Neuronal stem cell (in vitro differentiated cells): ENCODE results near the gene WDR5B.
"Not testable (repeated sequence)": the region's sequence is repeated elsewhere in the genome, so short reads cannot be mapped to it uniquely, and the experiment has no call there.

Experiments
- DNase-seq: peaks from one replicate; pipeline ENCODE4 v3.0.0-alpha.2; 2013; ENCODE audit warnings: low spot score
- H2AFZ ChIP-seq: one replicate; pipeline ENCODE4 v1.6.1; 2013; ENCODE audit warnings: mild to moderate bottlenecking, low read length, inconsistent platforms
- H2AK5ac ChIP-seq: 2 replicates; pipeline ENCODE4 v1.6.1; 2013; ENCODE audit warnings: low read depth, mild to moderate bottlenecking, inconsistent platforms, low read length, moderate library complexity, mixed read lengths
- H2BK120ac ChIP-seq: 2 replicates; pipeline ENCODE4 v1.6.1; 2013; ENCODE audit warnings: low read depth, mild to moderate bottlenecking, inconsistent platforms, low read length, moderate library complexity, mixed read lengths
- H2BK12ac ChIP-seq: one replicate; pipeline ENCODE4 v1.6.1; 2013; ENCODE audit warnings: low read length, inconsistent platforms
- H2BK15ac ChIP-seq: 2 replicates; pipeline ENCODE4 v1.6.1; 2013; ENCODE audit warnings: mild to moderate bottlenecking, low read length, inconsistent platforms, mixed read lengths
- H2BK5ac ChIP-seq: one replicate; pipeline ENCODE4 v1.6.1; 2013; ENCODE audit warnings: inconsistent platforms, mild to moderate bottlenecking, low read length, moderate library complexity
- H3K14ac ChIP-seq: one replicate; pipeline ENCODE4 v1.6.1; 2013; ENCODE audit warnings: low read length, inconsistent platforms
- H3K18ac ChIP-seq: 2 replicates; pipeline ENCODE4 v1.6.1; 2013; ENCODE audit warnings: low read length, inconsistent platforms
- H3K23ac ChIP-seq: 2 replicates; pipeline ENCODE4 v1.6.1; 2013; ENCODE audit warnings: low read depth, mild to moderate bottlenecking, mixed read lengths, low read length, inconsistent platforms; ENCODE audit not compliant: poor library complexity
- H3K27ac ChIP-seq: replicated peaks from 3 replicates; pipeline ENCODE4 v1.5.1; 2013; ENCODE audit warnings: low read length, inconsistent platforms
- H3K27me3 ChIP-seq, 3 experiments: 2 replicates each; pipeline ENCODE4 v1.6.1; 2013; ENCODE audit warnings: low read length in 3 of 3, mild to moderate bottlenecking in 2 of 3, inconsistent platforms in 1 of 3, low read depth in 1 of 3, mixed read lengths in 1 of 3, moderate library complexity in 1 of 3; ENCODE audit not compliant: control insufficient read depth in 3 of 3, insufficient read depth in 3 of 3
- H3K36me3 ChIP-seq, 2 donors: replicated peaks in 1 of 2; 2 replicates each; pipeline ENCODE4 v1.6.1; 2013; ENCODE audit warnings: low read length in 2 of 2; ENCODE audit not compliant: control insufficient read depth in 2 of 2, insufficient read depth in 2 of 2
- H3K4ac ChIP-seq: 2 replicates; pipeline ENCODE4 v1.6.1; 2013; ENCODE audit warnings: inconsistent platforms, mild to moderate bottlenecking, low read length, moderate library complexity
- H3K4me1 ChIP-seq, 2 donors: 1 replicate in 1 of 2; 2 replicates in 1 of 2; pipeline ENCODE4 v1.6.1; 2013; ENCODE audit warnings: low read length in 2 of 2, low read depth in 1 of 2; ENCODE audit not compliant: control insufficient read depth in 2 of 2, insufficient read depth in 1 of 2
- H3K4me2 ChIP-seq: one replicate; pipeline ENCODE4 v1.6.1; 2013; ENCODE audit warnings: mild to moderate bottlenecking, low read length, inconsistent platforms; ENCODE audit not compliant: insufficient read depth, poor library complexity, severe bottlenecking
- H3K4me3 ChIP-seq, 2 donors: 2 replicates each; pipeline ENCODE4 v1.5.1; 2013; ENCODE audit warnings: low read length in 2 of 2, mild to moderate bottlenecking in 2 of 2, inconsistent platforms in 1 of 2, moderate library complexity in 1 of 2
- H3K79me1 ChIP-seq: one replicate; pipeline ENCODE4 v1.6.1; 2013; ENCODE audit warnings: low read depth, mild to moderate bottlenecking, inconsistent platforms, low read length, moderate library complexity
- H3K9ac ChIP-seq: one replicate; pipeline ENCODE4 v1.6.1; 2013; ENCODE audit warnings: mild to moderate bottlenecking, low read depth, low read length, inconsistent platforms; ENCODE audit not compliant: poor library complexity
- H3K9me3 ChIP-seq, 2 donors: replicated peaks in 1 of 2; 2 replicates each; pipeline versions ENCODE3 to v1.6.1; 2013; ENCODE audit warnings: low read length in 2 of 2, mild to moderate bottlenecking in 2 of 2, inconsistent platforms in 1 of 2, low read depth in 1 of 2, mixed read lengths in 1 of 2, moderate library complexity in 1 of 2; ENCODE audit not compliant: control insufficient read depth in 2 of 2, insufficient read depth in 1 of 2
- H4K8ac ChIP-seq: one replicate; pipeline ENCODE4 v1.6.1; 2013; ENCODE audit warnings: low read depth, mild to moderate bottlenecking, inconsistent platforms, low read length, moderate library complexity
- H4K91ac ChIP-seq: one replicate; pipeline ENCODE4 v1.6.1; 2013; ENCODE audit warnings: low read length, low read depth, mild to moderate bottlenecking, inconsistent platforms; ENCODE audit not compliant: poor library complexity
- WGBS, 2 donors: extraction: QIAGEN DNeasy Blood & Tissue Kit; methylation state at CpG; one replicate each; pipeline ENCODE4 v1.1.7; 2013; ENCODE audit warnings: missing lambda C conversion rate in 2 of 2, mixed read lengths in 1 of 2; ENCODE audit not compliant: insufficient read length in 2 of 2, insufficient replicate concordance in 1 of 2; ENCODE audit errors: extremely low coverage in 2 of 2; 5-methylcytosine and 5-hydroxymethylcytosine counted together

WDR5B gene

GRCh38 chr3:122377975-122378374 lies 37.9 kb downstream of the WDR5B start:
- H3K79me1 ChIP-seq = no peaks in the 10 kb centered on the region
- no peak overlapping the region for H3K27ac ChIP-seq

GRCh38 chr3:122374034-122374433 lies 41.8 kb downstream of the WDR5B start:
- H3K27me3 ChIP-seq = no peaks in the 10 kb centered on the region
- no peak overlapping the region for H2BK12ac ChIP-seq
- H3K9me3 ChIP-seq = no peaks in the 10 kb centered on the region
- H3K4me3 ChIP-seq = no peak overlapping the region
- no peak overlapping the region for H3K18ac ChIP-seq
- no peak overlapping the region for H3K9ac ChIP-seq
- no peak overlapping the region for H3K4me2 ChIP-seq
- H4K8ac ChIP-seq = no peak overlapping the region
- H4K91ac ChIP-seq = no peak overlapping the region
- no peak overlapping the region for H3K4ac ChIP-seq
- H3K4me1 ChIP-seq = no peaks in the 10 kb centered on the region
- H2AK5ac ChIP-seq = no peak overlapping the region
- no peak overlapping the region for H2BK5ac ChIP-seq
- H3K79me1 ChIP-seq = peaks cover 2% of the 10 kb centered on the region
- no peak for DNase-seq
- no peak overlapping the region for H3K14ac ChIP-seq
- H3K23ac ChIP-seq = no peak overlapping the region
- no peak overlapping the region for H3K27ac ChIP-seq
- no peak overlapping the region for H2BK15ac ChIP-seq
- H2AFZ ChIP-seq = no peak overlapping the region
- peaks cover 2 to 53% of the 10 kb centered on the region in 2 donors for H3K36me3 ChIP-seq
- WGBS, 2 donors = no CpG with 5 or more reads among the region's 1 CpG
- H2BK120ac ChIP-seq = no peak overlapping the region

More at GRCh38 chr3:122377975-122378374, 37.9 kb downstream of the WDR5B start:
- no peak overlapping the region for H2BK15ac ChIP-seq
- no peaks in the 10 kb centered on the region for H3K27me3 ChIP-seq
- H3K9me3 ChIP-seq = no peaks in the 10 kb centered on the region
- no peak overlapping the region for H2BK5ac ChIP-seq
- H2BK12ac ChIP-seq = no peak overlapping the region
- peaks cover 0 to 34% of the 10 kb centered on the region in 2 donors for H3K36me3 ChIP-seq
- H4K8ac ChIP-seq = no peak overlapping the region
- H3K4ac ChIP-seq = no peak overlapping the region
- no peak overlapping the region for H3K4me2 ChIP-seq
- H4K91ac ChIP-seq = no peak overlapping the region
- H3K4me3 ChIP-seq = no peak overlapping the region
- no peak overlapping the region for H2BK120ac ChIP-seq
- H3K14ac ChIP-seq = no peak overlapping the region
- WGBS, 2 donors = no CpG with 5 or more reads among the region's 4 CpGs
- no peak overlapping the region for H3K18ac ChIP-seq
- no peak overlapping the region for H3K23ac ChIP-seq
- H3K9ac ChIP-seq = no peak overlapping the region
- peaks cover 0 to 3% of the 10 kb centered on the region in 2 donors for H3K4me1 ChIP-seq
- no peak overlapping the region for H2AK5ac ChIP-seq
- no peak for DNase-seq
- H2AFZ ChIP-seq = no peak overlapping the region

GRCh38 chr3:122366379-122366749 lies 49.5 kb downstream of the WDR5B start:
- Histone ChIP-seq H3K9me3 (no peaks in the 10 kb centered on the region), H4K91ac (no peak overlapping the region), H3K4me1 (no peaks in the 10 kb centered on the region), H3K4me2 (no peak overlapping the region), H3K27me3 (no peaks in the 10 kb centered on the region), H2BK120ac (no peak overlapping the region), H3K27ac (no peak overlapping the region), H4K8ac (no peak overlapping the region), H2AK5ac (no peak overlapping the region), H3K4ac (no peak overlapping the region), H3K23ac (no peak overlapping the region), H2BK12ac (no peak overlapping the region), H3K79me1 (no peaks in the 10 kb centered on the region), H3K14ac (no peak overlapping the region), H2BK15ac (no peak overlapping the region), H3K18ac (no peak overlapping the region), H3K36me3 (peaks cover 16 to 99% of the 10 kb centered on the region in 2 donors), H3K4me3 (no peak overlapping the region), H3K9ac (no peak overlapping the region), H2AFZ (no peak overlapping the region), H2BK5ac (no peak overlapping the region)
- no peak for DNase-seq
- WGBS, 2 donors = no CpG with 5 or more reads among the region's 5 CpGs

GRCh38 chr3:122365582-122366378 lies 50.1 kb downstream of the WDR5B start:
- H3K79me1 ChIP-seq, DNase-seq, H3K23ac ChIP-seq, H3K27ac ChIP-seq, H2BK5ac ChIP-seq, H4K91ac ChIP-seq, H3K14ac ChIP-seq, H2BK15ac ChIP-seq, H3K9ac ChIP-seq, H2AFZ ChIP-seq, H2BK120ac ChIP-seq, H3K27me3 ChIP-seq, H3K4me3 ChIP-seq, H2AK5ac ChIP-seq, H4K8ac ChIP-seq, H3K4me1 ChIP-seq, H3K4ac ChIP-seq, H3K18ac ChIP-seq, H3K9me3 ChIP-seq, H3K4me2 ChIP-seq, H2BK12ac ChIP-seq: not testable (repeated sequence)
- peaks cover 16 to 99% of the 10 kb centered on the region in 2 donors for H3K36me3 ChIP-seq
- WGBS, 2 donors = no CpG with 5 or more reads among the region's 10 CpGs
